ENCODE data around the gene ASGR1.
"Not testable (repeated sequence)": the region's sequence is repeated elsewhere in the genome, so short reads cannot be mapped to it uniquely, and the experiment has no call there.

Gene ASGR1

GRCh38 chr17:7132511-7133094 is 46.6 kb downstream of the ASGR1 start:
- H3K27ac ChIP-seq = no peak overlapping the region
- TF ChIP-seq, protein P1, sequence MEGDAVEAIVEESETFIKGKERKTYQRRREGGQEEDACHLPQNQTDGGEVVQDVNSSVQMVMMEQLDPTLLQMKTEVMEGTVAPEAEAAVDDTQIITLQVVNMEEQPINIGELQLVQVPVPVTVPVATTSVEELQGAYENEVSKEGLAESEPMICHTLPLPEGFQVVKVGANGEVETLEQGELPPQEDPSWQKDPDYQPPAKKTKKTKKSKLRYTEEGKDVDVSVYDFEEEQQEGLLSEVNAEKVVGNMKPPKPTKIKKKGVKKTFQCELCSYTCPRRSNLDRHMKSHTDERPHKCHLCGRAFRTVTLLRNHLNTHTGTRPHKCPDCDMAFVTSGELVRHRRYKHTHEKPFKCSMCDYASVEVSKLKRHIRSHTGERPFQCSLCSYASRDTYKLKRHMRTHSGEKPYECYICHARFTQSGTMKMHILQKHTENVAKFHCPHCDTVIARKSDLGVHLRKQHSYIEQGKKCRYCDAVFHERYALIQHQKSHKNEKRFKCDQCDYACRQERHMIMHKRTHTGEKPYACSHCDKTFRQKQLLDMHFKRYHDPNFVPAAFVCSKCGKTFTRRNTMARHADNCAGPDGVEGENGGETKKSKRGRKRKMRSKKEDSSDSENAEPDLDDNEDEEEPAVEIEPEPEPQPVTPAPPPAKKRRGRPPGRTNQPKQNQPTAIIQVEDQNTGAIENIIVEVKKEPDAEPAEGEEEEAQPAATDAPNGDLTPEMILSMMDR (IDR thresholded peaks at IDR 0.05) = no peak
- TF ChIP-seq ZFX (IDR thresholded peaks at IDR 0.05; ENCODE audit: borderline replicate concordance) = no peak

DNA sequence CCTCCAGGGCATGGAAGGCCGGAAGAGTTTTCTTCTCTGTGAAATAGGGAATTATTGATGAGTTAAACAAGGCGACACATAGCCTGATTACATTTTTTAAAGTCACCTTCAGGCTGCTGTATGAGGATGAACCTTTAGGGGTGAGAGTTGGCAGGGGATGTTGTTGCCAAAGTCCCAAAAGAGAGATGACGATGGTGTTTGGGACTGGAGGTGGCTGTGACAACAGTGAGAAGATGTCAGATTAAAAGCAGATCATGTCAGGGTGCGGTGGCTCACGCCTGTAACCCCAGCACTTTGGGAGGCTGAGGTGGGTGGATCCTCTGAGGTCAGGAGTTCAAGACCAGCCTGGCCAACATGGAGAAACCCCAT is 47.8 kb downstream of the ASGR1 start:
- TF ChIP-seq ZFX (IDR thresholded peaks at IDR 0.05; ENCODE audit: borderline replicate concordance) = no peak
- TF ChIP-seq, protein P1 (IDR thresholded peaks at IDR 0.05) = no peak
- H3K27ac ChIP-seq = no peak overlapping the region

GRCh38 chr17:7130621-7131422 is 48.3 kb downstream of the ASGR1 start:
- TF ChIP-seq, protein P1 (IDR thresholded peaks at IDR 0.05) = no peak
- TF ChIP-seq ZFX (IDR thresholded peaks at IDR 0.05; ENCODE audit: borderline replicate concordance) = no peak
- no peak overlapping the region for H3K27ac ChIP-seq

- TF ChIP-seq, protein P1 (IDR thresholded peaks at IDR 0.05) = no peak
- TF ChIP-seq ZFX (IDR thresholded peaks at IDR 0.05; ENCODE audit: borderline replicate concordance) = no peak
- H3K27ac ChIP-seq = no peak overlapping the region
These were observed 49.9 kb downstream of the ASGR1 start for GRCh38 chr17:7129311-7129710.

DNA sequence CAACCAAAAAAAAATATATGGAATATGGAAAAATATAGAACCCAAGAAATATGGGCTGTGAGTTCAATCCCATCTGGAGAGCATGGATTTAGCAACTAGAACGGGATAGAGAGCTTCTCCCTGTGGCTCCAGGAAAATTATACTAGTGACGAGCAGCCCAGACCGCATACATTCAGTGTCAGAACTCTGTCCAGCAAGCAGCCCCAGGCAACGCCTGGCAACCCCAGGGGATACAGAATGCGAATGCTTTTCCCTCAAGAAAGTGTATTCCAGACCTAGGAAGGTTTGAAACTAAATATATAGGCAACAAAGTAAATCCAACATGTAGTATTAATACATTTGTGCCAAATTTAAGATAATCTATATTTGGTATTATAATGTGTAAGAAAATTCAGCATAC is 51.0 kb downstream of the ASGR1 start:
- TF ChIP-seq, protein P1 (IDR thresholded peaks at IDR 0.05) = no peak
- TF ChIP-seq ZFX (IDR thresholded peaks at IDR 0.05; ENCODE audit: borderline replicate concordance) = no peak
- H3K27ac ChIP-seq = no peak overlapping the region

DNA sequence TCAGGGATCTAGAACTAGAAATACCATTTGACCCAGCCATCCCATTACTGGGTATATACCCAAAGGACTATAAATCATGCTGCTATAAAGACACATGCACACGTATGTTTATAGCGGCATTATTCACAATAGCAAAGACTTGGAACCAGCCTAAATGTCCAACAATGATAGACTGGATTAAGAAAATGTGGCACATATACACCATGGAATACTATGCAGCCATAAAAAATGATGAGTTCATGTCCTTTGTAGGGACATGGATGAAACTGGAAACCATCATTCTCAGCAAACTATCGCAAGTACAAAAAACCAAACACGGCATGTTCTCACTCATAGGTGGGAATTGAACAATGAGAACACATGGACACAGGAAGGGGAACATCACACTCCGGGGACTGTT is 51.7 kb downstream of the ASGR1 start:
- H3K27ac ChIP-seq = not testable (repeated sequence)

DNA sequence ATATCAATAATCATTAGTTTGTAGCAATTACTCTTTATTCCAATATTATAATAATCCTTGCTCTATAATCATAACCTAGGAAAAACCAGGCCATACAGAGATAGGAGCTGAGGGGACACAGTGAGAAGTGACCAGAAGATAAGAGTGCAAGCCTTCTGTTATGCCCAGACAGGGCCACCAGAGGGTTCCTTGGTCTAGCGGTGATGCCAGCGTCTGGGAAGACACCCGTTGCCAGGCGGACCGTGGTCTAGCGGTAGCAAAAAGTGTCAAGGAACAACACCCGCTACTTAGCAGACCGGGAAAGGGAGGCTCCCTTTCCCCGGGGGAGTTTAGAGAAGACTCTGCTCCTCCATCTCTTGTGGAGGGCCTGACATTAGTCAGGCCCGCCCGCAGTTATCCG is 52.8 kb downstream of the ASGR1 start:
- not testable (repeated sequence) for H3K27ac ChIP-seq

DNA sequence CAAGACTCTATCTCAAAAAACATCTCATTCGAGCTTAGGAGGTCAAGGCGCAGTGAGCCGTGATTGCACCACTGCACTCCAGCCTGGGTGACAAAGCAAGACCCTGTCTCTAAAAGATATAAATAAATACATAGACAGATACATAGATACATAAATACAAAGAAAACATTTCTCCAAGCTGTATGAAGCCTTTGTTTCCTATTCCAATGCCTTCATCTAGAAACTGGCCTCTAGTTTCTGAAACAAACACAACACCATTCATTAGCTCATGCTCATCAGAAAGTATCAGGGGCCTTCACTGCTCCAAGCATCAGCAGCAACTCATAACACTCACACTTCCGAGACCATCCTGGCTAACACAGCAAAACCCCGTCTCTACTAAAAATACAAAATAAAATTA is 54.2 kb downstream of the ASGR1 start:
- H3K27ac ChIP-seq = no peak overlapping the region
- TF ChIP-seq, protein P1 (IDR thresholded peaks at IDR 0.05) = no peak
- TF ChIP-seq ZFX (IDR thresholded peaks at IDR 0.05; ENCODE audit: borderline replicate concordance) = no peak

Data from 22Rv1 (cell line).